Measurements from ENCODE around the gene ARSG. TPM values are rescaled to one million over a fixed set of nuclear protein-coding genes. Genes with fewer than 3 reads are reported as not detected.

Gene ARSG
- total RNA-seq: 1.5 and 13.7 TPM in 2 replicates

GRCh38 chr17:68290955-68291835, at the start of gene ARSG, which contains the start of gene SLC16A6:
ARSG (plus strand) TSS chr17:68291495; CDS start chr17:68307494, 15,999 bp downstream.
SLC16A6 (minus strand) TSS chr17:68291127; CDS start chr17:68278320, 12,807 bp downstream.

DNA sequence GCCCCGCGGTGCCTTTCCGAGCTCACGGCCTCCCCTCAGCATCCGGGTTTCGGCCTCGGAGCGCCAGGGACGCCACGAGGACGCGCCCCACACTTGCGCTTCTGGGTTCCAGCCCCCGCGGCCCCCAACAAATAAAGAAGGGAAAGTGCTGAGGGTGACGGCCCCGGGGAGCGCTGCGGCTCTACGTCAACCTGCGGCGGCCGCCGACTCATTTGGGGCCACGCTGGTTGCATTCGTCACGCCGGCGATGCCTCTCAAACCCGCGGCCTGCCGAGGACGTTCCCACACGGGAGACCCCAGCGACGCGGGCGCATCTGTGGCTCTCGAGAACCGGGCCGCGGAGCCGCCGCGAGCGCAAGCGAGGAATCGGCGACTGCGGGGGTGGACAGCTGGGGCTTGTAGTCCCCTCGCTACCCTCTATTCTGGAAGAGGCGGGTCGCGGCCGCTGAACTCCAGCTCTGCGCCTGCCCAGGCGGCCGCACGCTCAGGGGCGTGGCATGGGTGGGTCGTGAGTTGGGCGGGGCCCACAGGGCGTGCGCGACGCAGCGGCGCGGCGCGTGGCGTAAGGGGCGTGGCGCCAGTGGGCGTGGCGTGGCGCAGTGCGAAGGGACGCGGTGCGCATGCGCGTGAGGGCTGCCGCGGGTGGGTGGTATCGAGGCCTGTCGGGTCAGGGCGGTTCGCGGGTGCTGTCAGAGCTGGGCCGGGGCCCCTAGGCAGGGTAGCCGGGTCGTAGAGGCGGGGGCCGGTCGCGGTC, 43.7 kb upstream of the ARSG start, which contains the start of gene AMZ2:
Gene AMZ2, plus strand, starts transcription at position 599 of the 754 bp plus-strand sequence. CDS start 2,145 bp downstream, outside the sequence.

DNA sequence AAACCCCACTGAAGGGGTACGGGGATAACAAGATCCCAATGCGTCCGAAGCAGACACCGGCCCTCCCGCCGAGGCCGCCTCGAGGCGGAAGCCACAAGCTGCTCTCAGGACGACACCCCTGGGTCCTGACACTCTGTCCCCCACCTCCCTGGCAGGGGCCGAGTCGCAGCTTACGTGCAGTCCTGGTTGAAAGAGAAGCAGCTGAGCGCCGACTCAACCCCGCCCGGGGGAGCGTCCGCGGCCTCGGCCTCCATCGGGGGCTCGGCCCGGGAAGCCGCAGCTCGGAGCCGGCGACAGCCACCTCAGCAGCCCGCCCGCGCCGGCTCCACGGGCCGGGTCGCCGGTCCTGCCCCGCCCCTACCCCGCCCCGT, 165.9 kb downstream of the ARSG start, which contains the start of gene WIPI1:
Gene WIPI1, minus strand, starts transcription at position 329 of the 371 bp plus-strand sequence. Its CDS starts 75 bp downstream, at position 254.

Small RNA genes within 50 kb of the gene (small RNA-seq; reads per million reads assigned to genes)
- not detected for gene MIR635 (ENCODE audit: low replicate concordance)

Other genes starting within 250 kb of the ARSG start
- 51.6 and 71.6 TPM in 2 replicates for gene AMZ2, start 43.5 kb upstream of the ARSG start, total RNA-seq
- 4.2 and 122 TPM in 2 replicates for gene SLC16A6, start 368 bp upstream of the ARSG start, total RNA-seq
- 113 and 349 TPM in 2 replicates for gene WIPI1, start 166.0 kb downstream of the ARSG start, total RNA-seq
- 319 and 323 TPM in 2 replicates for gene PRKAR1A, start 220.9 kb downstream of the ARSG start, total RNA-seq

Measured in placental pericyte (primary cell).